Measurements from ENCODE around the gene TINAG. TPM values are rescaled to one million over a fixed set of nuclear protein-coding genes. Genes with fewer than 3 reads are reported as not detected.

The TINAG gene
- total RNA-seq, 1 experiment from 2014 or later, result not detected

- Histone ChIP-seq H3K4me1 (ENCODE audit: insufficient read depth, low read length, poor library complexity, severe bottlenecking) (peaks cover 3% of the 10 kb centered on the region), H3K4me3 (ENCODE audit: low read depth, low read length, poor library complexity, severe bottlenecking) (no peak overlapping the region), H3K27ac (ENCODE audit: low read depth, low read length, poor library complexity, severe bottlenecking) (no peak overlapping the region), H3K36me3 (ENCODE audit: insufficient read depth, low read length, poor library complexity, severe bottlenecking) (no peaks in the 10 kb centered on the region), H3K27me3 (replicated peaks; ENCODE audit: insufficient read depth, low read depth, low read length, poor library complexity) (no peaks in the 10 kb centered on the region), H3K9me3 (ENCODE audit: low read depth, low read length, poor library complexity, severe bottlenecking) (no peaks in the 10 kb centered on the region)
- TF ChIP-seq, protein P1, sequence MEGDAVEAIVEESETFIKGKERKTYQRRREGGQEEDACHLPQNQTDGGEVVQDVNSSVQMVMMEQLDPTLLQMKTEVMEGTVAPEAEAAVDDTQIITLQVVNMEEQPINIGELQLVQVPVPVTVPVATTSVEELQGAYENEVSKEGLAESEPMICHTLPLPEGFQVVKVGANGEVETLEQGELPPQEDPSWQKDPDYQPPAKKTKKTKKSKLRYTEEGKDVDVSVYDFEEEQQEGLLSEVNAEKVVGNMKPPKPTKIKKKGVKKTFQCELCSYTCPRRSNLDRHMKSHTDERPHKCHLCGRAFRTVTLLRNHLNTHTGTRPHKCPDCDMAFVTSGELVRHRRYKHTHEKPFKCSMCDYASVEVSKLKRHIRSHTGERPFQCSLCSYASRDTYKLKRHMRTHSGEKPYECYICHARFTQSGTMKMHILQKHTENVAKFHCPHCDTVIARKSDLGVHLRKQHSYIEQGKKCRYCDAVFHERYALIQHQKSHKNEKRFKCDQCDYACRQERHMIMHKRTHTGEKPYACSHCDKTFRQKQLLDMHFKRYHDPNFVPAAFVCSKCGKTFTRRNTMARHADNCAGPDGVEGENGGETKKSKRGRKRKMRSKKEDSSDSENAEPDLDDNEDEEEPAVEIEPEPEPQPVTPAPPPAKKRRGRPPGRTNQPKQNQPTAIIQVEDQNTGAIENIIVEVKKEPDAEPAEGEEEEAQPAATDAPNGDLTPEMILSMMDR (conservative IDR thresholded peaks at IDR 0.05; ENCODE audit: low read depth, low read length), result no peak
- TF ChIP-seq EZH2 (IDR thresholded peaks at IDR 0.05; ENCODE audit: borderline replicate concordance, low read depth, low read length, poor library complexity, severe bottlenecking), result no peak
- CTCF ChIA-PET, result no interaction called here
- intact Hi-C loops (cut with micrococcal nuclease; ENCODE audit: unreplicated experiment), result no loop called here
- DNase-seq (ENCODE audit: low spot score), result no peak
- BruUV-seq (replicated peaks), result no TSS peak
- POLR2A ChIA-PET (ENCODE audit: low non-redundant PET), result no interaction called here
These were observed 45.7 kb downstream of the TINAG start for GRCh38 chr6:54353975-54354374.

- H3K27ac ChIP-seq (ENCODE audit: low read depth, low read length, poor library complexity, severe bottlenecking), result no peak overlapping the region
- CTCF ChIA-PET, result no interaction called here
- TF ChIP-seq, protein P1 (conservative IDR thresholded peaks at IDR 0.05; ENCODE audit: low read depth, low read length), result no peak
- TF ChIP-seq EZH2 (IDR thresholded peaks at IDR 0.05; ENCODE audit: borderline replicate concordance, low read depth, low read length, poor library complexity, severe bottlenecking), result no peak
- no peaks in the 10 kb centered on the region for H3K9me3 ChIP-seq (ENCODE audit: low read depth, low read length, poor library complexity, severe bottlenecking)
- no peak overlapping the region for H3K4me3 ChIP-seq (ENCODE audit: low read depth, low read length, poor library complexity, severe bottlenecking)
- POLR2A ChIA-PET (ENCODE audit: low non-redundant PET), result no interaction called here
- H3K36me3 ChIP-seq (ENCODE audit: insufficient read depth, low read length, poor library complexity, severe bottlenecking), result no peaks in the 10 kb centered on the region
- no TSS peak for BruUV-seq (replicated peaks)
- no peak for DNase-seq (ENCODE audit: low spot score)
- H3K27me3 ChIP-seq (replicated peaks; ENCODE audit: insufficient read depth, low read depth, low read length, poor library complexity), result no peaks in the 10 kb centered on the region
- intact Hi-C loops (cut with micrococcal nuclease; ENCODE audit: unreplicated experiment), result no loop called here
- peaks cover 3% of the 10 kb centered on the region for H3K4me1 ChIP-seq (ENCODE audit: insufficient read depth, low read length, poor library complexity, severe bottlenecking)
These were observed 46.4 kb downstream of the TINAG start for GRCh38 chr6:54354608-54355007.

GRCh38 chr6:54357141-54357540 is 48.9 kb downstream of the TINAG start:
- no peaks in the 10 kb centered on the region for H3K36me3 ChIP-seq (ENCODE audit: insufficient read depth, low read length, poor library complexity, severe bottlenecking)
- BruUV-seq (replicated peaks), result no TSS peak
- no peak overlapping the region for H3K27ac ChIP-seq (ENCODE audit: low read depth, low read length, poor library complexity, severe bottlenecking)
- no peaks in the 10 kb centered on the region for H3K9me3 ChIP-seq (ENCODE audit: low read depth, low read length, poor library complexity, severe bottlenecking)
- no peaks in the 10 kb centered on the region for H3K27me3 ChIP-seq (replicated peaks; ENCODE audit: insufficient read depth, low read depth, low read length, poor library complexity)
- DNase-seq (ENCODE audit: low spot score), result no peak
- no peak overlapping the region for H3K4me3 ChIP-seq (ENCODE audit: low read depth, low read length, poor library complexity, severe bottlenecking)
- ChIA-PET CTCF (no interaction called here), POLR2A (ENCODE audit: low non-redundant PET) (no interaction called here)
- H3K4me1 ChIP-seq (ENCODE audit: insufficient read depth, low read length, poor library complexity, severe bottlenecking), result peaks cover 3% of the 10 kb centered on the region
- intact Hi-C loops (cut with micrococcal nuclease; ENCODE audit: unreplicated experiment), result no loop called here
- TF ChIP-seq, protein P1 (conservative IDR thresholded peaks at IDR 0.05; ENCODE audit: low read depth, low read length), result no peak
- no peak for TF ChIP-seq EZH2 (IDR thresholded peaks at IDR 0.05; ENCODE audit: borderline replicate concordance, low read depth, low read length, poor library complexity, severe bottlenecking)

Measured in A673 (cell line).